ENCODE measurements around the gene RHOF. TPM values are rescaled to one million over a fixed set of nuclear protein-coding genes. Genes with fewer than 3 reads are reported as not detected.
A peak's percentile ranks its signal among the peaks of the same experiment; 100 is the strongest.

Gene RHOF
- total RNA-seq, 1 experiment from 2014 or later, result 232 TPM

- POLR2A ChIA-PET (ENCODE audit: unreplicated experiment), result no interaction called here
- CTCF ChIA-PET, result interaction anchor here (0.5 to 0.6 kb wide), 2 partner anchors 42 to 134 kb away, joined by 3 to 6 read pairs; no protein-coding TSS in a partner anchor
Measured at GRCh38 chr12:121815263-121815662, 21.8 kb upstream of the RHOF start.

GRCh38 chr12:121814429-121815119, 21.1 kb upstream of the RHOF start:
- H3K4me3 ChIP-seq (ENCODE audit: low read length), result no peak overlapping the region
- H3K4me2 ChIP-seq (ENCODE audit: low read length), result no peak overlapping the region
- POLR2A ChIA-PET (ENCODE audit: unreplicated experiment), result no interaction called here
- CTCF ChIA-PET, result interaction anchor here (0.6 kb wide), 1 partner anchor 135 kb away, joined by 3 read pairs; no protein-coding TSS in a partner anchor
- peaks cover 55% of the 10 kb centered on the region for H3K79me2 ChIP-seq (ENCODE audit: low read length)
- H3K4me1 ChIP-seq (ENCODE audit: insufficient read depth, low read length), result peaks cover 28% of the 10 kb centered on the region
- no peak overlapping the region for H2AFZ ChIP-seq (ENCODE audit: low read length)
- TF ChIP-seq EZH2 (IDR thresholded peaks at IDR 0.05; ENCODE audit: low read length, unreplicated experiment), result no peak
- DNase-seq, result no peak
- no peaks in the 10 kb centered on the region for H3K27me3 ChIP-seq (ENCODE audit: low read length)
- BruUV-seq (replicated peaks), result no TSS peak
- no peaks in the 10 kb centered on the region for H3K9me2 ChIP-seq (replicated peaks; ENCODE audit: low read length)
- no peak for ATAC-seq
- no peak overlapping the region for H3K9ac ChIP-seq (ENCODE audit: low read length)
- H3K27ac ChIP-seq (ENCODE audit: low read length), result no peak overlapping the region
- peaks cover 48% of the 10 kb centered on the region for H3K36me3 ChIP-seq (ENCODE audit: low read depth, low read length)
- H3K9me3 ChIP-seq (ENCODE audit: low read length), result no peaks in the 10 kb centered on the region
- H3F3A ChIP-seq (ENCODE audit: low read length, unreplicated experiment), result no peaks in the 10 kb centered on the region
- intact Hi-C loops (cut with micrococcal nuclease), result no loop called here
- H4K20me1 ChIP-seq (ENCODE audit: low read length), result peaks cover 21% of the 10 kb centered on the region

More at GRCh38 chr12:121815263-121815662, 21.8 kb upstream of the RHOF start:
- H3K4me2 ChIP-seq (ENCODE audit: low read length), result no peak overlapping the region
- no peak overlapping the region for H2AFZ ChIP-seq (ENCODE audit: low read length)
- peaks cover 21% of the 10 kb centered on the region for H4K20me1 ChIP-seq (ENCODE audit: low read length)
- H3K9me3 ChIP-seq (ENCODE audit: low read length), result no peaks in the 10 kb centered on the region
- ATAC-seq (no peak), DNase-seq (no peak)
- BruUV-seq (replicated peaks), result no TSS peak
- no peaks in the 10 kb centered on the region for H3F3A ChIP-seq (ENCODE audit: low read length, unreplicated experiment)
- peaks cover 48% of the 10 kb centered on the region for H3K79me2 ChIP-seq (ENCODE audit: low read length)
- no peak overlapping the region for H3K9ac ChIP-seq (ENCODE audit: low read length)
- TF ChIP-seq EZH2 (IDR thresholded peaks at IDR 0.05; ENCODE audit: low read length, unreplicated experiment) (no peak), EZH2phosphoT487 (IDR thresholded peaks at IDR 0.05; ENCODE audit: borderline replicate concordance, low read length) (no peak)
- H3K27ac ChIP-seq (ENCODE audit: low read length), result no peak overlapping the region
- intact Hi-C loops (cut with micrococcal nuclease), result no loop called here
- no peaks in the 10 kb centered on the region for H3K9me2 ChIP-seq (replicated peaks; ENCODE audit: low read length)
- H3K4me3 ChIP-seq (ENCODE audit: low read length), result no peak overlapping the region
- H3K4me1 ChIP-seq (ENCODE audit: insufficient read depth, low read length), result peaks cover 28% of the 10 kb centered on the region
- peaks cover 54% of the 10 kb centered on the region for H3K36me3 ChIP-seq (ENCODE audit: low read depth, low read length)
- no peaks in the 10 kb centered on the region for H3K27me3 ChIP-seq (ENCODE audit: low read length)

- Histone ChIP-seq H3K9me3 (ENCODE audit: low read length) (no peaks in the 10 kb centered on the region), H3K79me2 (ENCODE audit: low read length) (peaks cover 61% of the 10 kb centered on the region), H3K9ac (ENCODE audit: low read length) (no peak overlapping the region), H3F3A (ENCODE audit: low read length, unreplicated experiment) (no peaks in the 10 kb centered on the region), H4K20me1 (ENCODE audit: low read length) (peaks cover 21% of the 10 kb centered on the region), H3K27ac (ENCODE audit: low read length) (no peak overlapping the region), H3K36me3 (ENCODE audit: low read depth, low read length) (peaks cover 48% of the 10 kb centered on the region), H2AFZ (ENCODE audit: low read length) (no peak overlapping the region), H3K4me3 (ENCODE audit: low read length) (no peak overlapping the region), H3K4me2 (ENCODE audit: low read length) (peak overlapping the region; percentile 81; the same call in 1 of the 2 replicates), H3K27me3 (ENCODE audit: low read length) (no peaks in the 10 kb centered on the region), H3K4me1 (ENCODE audit: insufficient read depth, low read length) (peaks cover 28% of the 10 kb centered on the region), H3K9me2 (replicated peaks; ENCODE audit: low read length) (no peaks in the 10 kb centered on the region)
- no peak for DNase-seq
- POLR2A ChIA-PET (ENCODE audit: unreplicated experiment), result no interaction called here
- CTCF ChIA-PET, result no interaction called here
- no TSS peak for BruUV-seq (replicated peaks)
- no peak for ATAC-seq
- intact Hi-C loops (cut with micrococcal nuclease), result loop anchor here (2.0 kb wide), 1 partner anchor 75 kb away; the partner anchor contains the start of gene PSMD9
- TF ChIP-seq EZH2phosphoT487 (IDR thresholded peaks at IDR 0.05; ENCODE audit: borderline replicate concordance, low read length), result no peak
- TF ChIP-seq CTCF (conservative IDR thresholded peaks at IDR 0.05; ENCODE audit: low read depth, low read length), result no peak
- no peak for TF ChIP-seq EZH2 (IDR thresholded peaks at IDR 0.05; ENCODE audit: low read length, unreplicated experiment)
Measured at GRCh38 chr12:121813951-121814350, 20.5 kb upstream of the RHOF start.

Data from PC-3 (cell line).